Erythroblast (primary cell): Measurements from ENCODE around the gene AKAP13.
A peak's percentile ranks its signal among the peaks of the same experiment; 100 is the strongest.

Source experiments
- DNase-seq, 2 experiments: peaks; one replicate each; lab custom pipeline; 2025; lab: John Stamatoyannopoulos, UW
- GATA1 ChIP-seq: IDR thresholded peaks from 2 replicates; pipeline ENCODE4 v1.6.1; 2011; ENCODE audit warnings: low read depth, mild to moderate bottlenecking, control low read depth, low read length, moderate library complexity
- POLR2A ChIP-seq: IDR thresholded peaks from 2 replicates; pipeline ENCODE4 v1.6.1; 2011; ENCODE audit warnings: mild to moderate bottlenecking, low read length

Gene AKAP13

GRCh38 chr15:85755471-85755870 is 375.1 kb downstream of the AKAP13 start:
- TF ChIP-seq GATA1 = no peak
- TF ChIP-seq POLR2A = no peak
- no peak for DNase-seq

- TF ChIP-seq POLR2A (no peak), GATA1 (no peak)
- DNase-seq = no peak
Measured at GRCh38 chr15:85755942-85756341, 375.5 kb downstream of the AKAP13 start.

DNA sequence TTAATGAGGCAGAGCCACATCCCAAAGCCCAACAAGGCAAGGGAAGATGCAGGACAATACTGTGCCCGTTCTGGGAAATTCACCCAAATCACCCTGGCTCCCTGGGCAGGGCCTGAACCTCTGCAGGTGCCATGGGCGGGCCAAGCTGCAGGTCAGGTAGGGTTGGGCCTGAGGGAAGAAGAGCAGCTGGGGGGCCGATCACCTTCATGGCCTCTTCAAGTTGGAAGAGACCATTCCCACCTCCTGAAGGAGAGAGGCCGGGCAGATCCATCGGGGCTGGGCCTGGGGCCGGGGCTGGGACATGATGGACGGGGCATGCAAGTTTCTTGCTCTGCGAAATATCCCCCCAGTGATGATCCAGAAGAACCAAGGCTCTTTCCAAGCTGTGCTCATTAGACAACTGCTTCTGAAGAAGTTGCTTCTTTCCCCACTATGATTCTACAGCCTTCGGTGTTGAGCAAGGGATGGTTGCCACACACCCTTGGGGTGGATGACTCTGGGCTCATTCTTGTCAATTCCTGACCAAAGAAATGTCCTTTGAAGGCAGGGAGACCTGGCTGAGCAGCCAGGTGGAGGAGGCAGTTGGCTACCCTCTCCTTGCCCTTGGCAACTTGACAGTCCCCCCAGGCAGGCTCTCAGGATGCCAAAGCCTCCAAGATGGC is 376.1 kb downstream of the AKAP13 start:
- no peak for DNase-seq
- TF ChIP-seq POLR2A (no peak), GATA1 (no peak)

DNA sequence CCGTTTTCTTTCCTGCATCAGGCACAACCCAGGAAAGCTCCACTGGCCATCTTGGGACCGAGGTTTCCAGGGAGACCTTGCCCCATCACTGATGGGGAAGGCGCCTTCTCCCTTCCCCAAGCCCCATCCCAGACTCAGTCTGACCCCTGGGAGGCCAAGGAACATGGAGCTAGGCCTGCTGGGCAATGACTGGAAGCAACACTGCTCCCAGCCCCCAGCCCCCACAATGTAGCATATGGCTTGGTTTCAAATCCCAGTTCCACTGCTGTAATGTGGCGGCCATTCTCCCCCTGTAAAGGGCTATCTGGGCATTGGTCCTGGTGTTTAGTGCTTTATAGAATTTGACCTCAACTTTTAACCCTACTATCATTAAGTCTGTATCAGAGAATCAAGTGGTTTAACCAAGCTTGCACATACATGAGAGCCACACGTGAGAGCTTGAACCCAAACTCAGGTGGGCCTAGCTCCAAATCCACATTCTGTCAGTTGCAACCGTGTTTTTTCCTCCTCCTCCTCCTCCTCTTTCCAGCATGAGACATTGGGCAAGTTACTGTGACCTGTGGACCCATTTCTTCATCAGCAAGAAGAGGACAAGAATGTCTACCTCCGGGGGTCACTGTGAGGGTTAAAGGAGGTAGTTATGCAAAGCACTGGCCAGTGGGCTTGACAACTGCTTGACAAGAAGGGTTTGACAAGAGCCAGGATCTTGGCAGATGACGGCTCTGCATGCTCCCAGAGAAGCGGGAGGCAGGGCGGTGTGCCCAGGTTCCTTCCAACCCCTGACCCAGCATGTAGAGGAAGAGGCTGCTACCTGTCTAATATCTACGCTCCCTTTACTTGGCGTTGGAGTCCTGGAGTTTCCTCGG is 376.9 kb downstream of the AKAP13 start:
- DNase-seq = no peak
- TF ChIP-seq GATA1 = no peak
- TF ChIP-seq POLR2A = no peak

DNA sequence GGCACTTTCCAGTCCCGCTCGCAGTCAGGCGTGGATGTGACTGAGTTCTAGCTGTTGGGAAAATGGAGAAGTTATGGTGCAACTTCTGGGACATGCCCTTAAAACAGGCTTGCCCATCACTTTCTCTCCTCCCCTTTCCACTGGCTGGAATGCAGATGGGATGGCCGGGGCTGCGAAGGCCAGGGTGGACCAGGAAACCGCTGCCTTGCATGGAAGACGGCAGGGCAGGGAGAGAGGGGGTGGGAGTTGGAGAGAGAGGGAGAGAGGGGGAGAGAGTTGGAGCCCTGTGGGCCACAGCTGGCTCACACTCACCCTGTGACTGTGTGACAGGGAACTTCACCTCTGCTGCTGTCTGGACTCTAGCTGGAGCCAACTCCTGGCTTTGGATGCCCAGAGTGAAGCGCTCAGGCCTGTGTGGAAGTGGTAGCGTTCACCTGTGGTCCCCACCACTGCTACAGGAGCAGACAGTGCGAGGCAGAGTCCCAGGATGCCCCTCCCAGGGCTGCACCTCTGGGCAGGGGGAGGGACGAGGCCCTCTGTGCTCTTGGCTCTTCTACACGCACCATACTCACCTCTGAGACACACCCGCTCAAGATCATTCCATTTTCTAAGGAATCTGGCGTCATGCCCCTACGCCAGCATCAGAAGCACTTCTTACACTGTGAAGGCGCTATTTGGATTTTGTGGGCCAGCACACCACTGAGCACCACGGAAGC is 377.7 kb downstream of the AKAP13 start:
- TF ChIP-seq POLR2A (no peak), GATA1 (no peak)
- DNase-seq = no peak

DNA sequence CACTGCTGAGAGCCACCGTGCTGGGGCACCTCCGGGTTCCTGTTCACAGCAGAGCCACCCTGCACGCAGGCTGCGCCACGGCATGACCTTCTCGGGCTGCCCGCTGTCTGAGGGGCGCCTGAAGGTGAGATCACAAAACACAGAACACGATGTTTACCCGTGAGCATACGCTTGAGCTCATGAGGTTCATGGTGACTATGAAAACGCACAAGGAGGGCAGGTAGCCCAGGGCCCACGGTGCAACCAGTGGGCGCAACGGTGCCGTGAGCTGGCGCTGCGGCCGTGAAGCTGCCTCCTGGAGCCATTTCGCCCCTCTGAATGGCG is 378.2 kb downstream of the AKAP13 start:
- DNase-seq = no peak
- TF ChIP-seq GATA1 = no peak
- TF ChIP-seq POLR2A = no peak

- no peak for TF ChIP-seq POLR2A
- no peak for TF ChIP-seq GATA1
Measured at GRCh38 chr15:85759376-85759775, 379.0 kb downstream of the AKAP13 start.

DNA sequence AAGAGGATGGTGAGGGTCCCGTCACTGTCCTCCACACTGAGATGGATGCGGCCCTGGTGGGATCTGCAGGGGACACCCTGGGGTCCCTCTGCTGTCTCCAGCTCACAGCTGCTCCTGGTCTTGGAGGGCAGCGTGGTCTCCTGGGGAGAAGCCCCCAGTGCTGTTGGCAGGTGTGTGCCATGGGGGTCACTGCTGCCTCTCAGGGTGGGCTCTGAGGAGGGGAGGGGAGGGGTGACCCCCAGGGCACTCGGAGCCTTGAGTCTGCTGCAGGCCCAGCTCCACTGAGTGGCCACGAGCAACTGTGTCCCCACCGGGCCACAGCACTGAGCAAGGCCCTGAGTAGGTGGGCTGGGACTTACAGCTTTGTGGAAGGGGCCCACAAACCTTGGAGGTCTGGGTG is 379.6 kb downstream of the AKAP13 start:
- TF ChIP-seq POLR2A (no peak), GATA1 (no peak)
- no peak for DNase-seq

More at GRCh38 chr15:85759376-85759775, 379.0 kb downstream of the AKAP13 start:
- DNase-seq = peak; percentile 44 to 70

- TF ChIP-seq POLR2A (no peak), GATA1 (no peak)
- DNase-seq = no peak
Measured at GRCh38 chr15:85760531-85761371, 380.3 kb downstream of the AKAP13 start.

- no peak for DNase-seq
- TF ChIP-seq POLR2A (no peak), GATA1 (no peak)
Measured at GRCh38 chr15:85761635-85762034, 381.2 kb downstream of the AKAP13 start.

GRCh38 chr15:85762039-85762755 is 381.8 kb downstream of the AKAP13 start:
- DNase-seq = no peak
- TF ChIP-seq POLR2A (no peak), GATA1 (no peak)

- DNase-seq = no peak
- no peak for TF ChIP-seq POLR2A
- TF ChIP-seq GATA1 = no peak
Measured at GRCh38 chr15:85762756-85763127, 382.3 kb downstream of the AKAP13 start.
